ENCODE measurements around the gene MAT1A. TPM values are rescaled to one million over a fixed set of nuclear protein-coding genes. Genes with fewer than 3 reads are reported as not detected.
"Not testable (repeated sequence)": the region's sequence is repeated elsewhere in the genome, so short reads cannot be mapped to it uniquely, and the experiment has no call there.

MAT1A gene
- total RNA-seq, 1 donor from 2014 or later: 0.11 TPM

DNA sequence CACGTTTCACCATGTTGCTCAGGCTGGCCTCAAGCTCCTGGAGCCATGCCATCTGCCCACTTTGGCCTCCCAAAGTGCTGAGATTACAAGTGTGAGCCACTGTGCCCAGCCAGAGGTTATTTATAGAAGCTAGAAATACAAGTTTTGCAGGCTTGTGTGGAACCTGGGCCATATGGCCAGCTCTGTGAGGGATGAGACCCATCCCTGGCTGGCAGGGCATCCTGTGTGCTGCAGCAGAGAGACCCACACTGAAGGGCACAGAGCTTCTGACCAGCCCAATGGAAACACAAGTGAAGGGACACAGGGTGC, 35.5 kb downstream of the MAT1A start:
- FAIRE-seq; H3K4me3 ChIP-seq (ENCODE audit: insufficient read depth, low read depth, low read length); H3K79me2 ChIP-seq (ENCODE audit: insufficient read depth, low read length); H3K36me3 Mint-ChIP-seq (ENCODE audit: low read depth, unreplicated experiment); H3K27ac Mint-ChIP-seq (ENCODE audit: unreplicated experiment); H3K9me3 Mint-ChIP-seq (ENCODE audit: unreplicated experiment); H3K4me2 ChIP-seq (ENCODE audit: low read length); H3K9me3 ChIP-seq (ENCODE audit: insufficient read depth, low read depth, low read length); H4K20me1 ChIP-seq (ENCODE audit: insufficient read depth, low read length); DNase-seq (ENCODE audit: low read depth); H3K27me3 ChIP-seq (ENCODE audit: insufficient read depth, low read length); H3K4me3 Mint-ChIP-seq (ENCODE audit: unreplicated experiment); H3K9ac ChIP-seq (ENCODE audit: low read length); H3K36me3 ChIP-seq (ENCODE audit: insufficient read depth, low read length); H3K4me1 ChIP-seq (ENCODE audit: insufficient read depth, low read length); H3K27ac ChIP-seq (ENCODE audit: low read depth, low read length); H2AFZ ChIP-seq (ENCODE audit: low read depth, low read length): not testable (repeated sequence)
- Mint-ChIP-seq H3K4me1 (ENCODE audit: low read depth, unreplicated experiment) (peaks cover 11% of the 10 kb centered on the region), H3K27me3 (ENCODE audit: low read depth, unreplicated experiment) (peaks cover 16% of the 10 kb centered on the region)

- Mint-ChIP-seq H3K9me3 (ENCODE audit: unreplicated experiment) (no peaks in the 10 kb centered on the region), H3K27ac (ENCODE audit: unreplicated experiment) (no peak overlapping the region), H3K27me3 (ENCODE audit: low read depth, unreplicated experiment) (peaks cover 16% of the 10 kb centered on the region), H3K4me1 (ENCODE audit: low read depth, unreplicated experiment) (peaks cover 11% of the 10 kb centered on the region), H3K36me3 (ENCODE audit: low read depth, unreplicated experiment) (peaks cover 2% of the 10 kb centered on the region), H3K4me3 (ENCODE audit: unreplicated experiment) (no peak overlapping the region)
- Histone ChIP-seq H3K27me3 (ENCODE audit: insufficient read depth, low read length) (peaks cover 2% of the 10 kb centered on the region), H3K9ac (ENCODE audit: low read length) (no peak overlapping the region), H3K9me3 (ENCODE audit: insufficient read depth, low read depth, low read length) (no peaks in the 10 kb centered on the region), H3K79me2 (ENCODE audit: insufficient read depth, low read length) (no peaks in the 10 kb centered on the region), H3K4me2 (ENCODE audit: low read length) (no peak overlapping the region), H3K36me3 (ENCODE audit: insufficient read depth, low read length) (no peaks in the 10 kb centered on the region), H4K20me1 (ENCODE audit: insufficient read depth, low read length) (no peaks in the 10 kb centered on the region), H3K4me1 (ENCODE audit: insufficient read depth, low read length) (peaks cover 3% of the 10 kb centered on the region), H3K27ac (ENCODE audit: low read depth, low read length) (no peak overlapping the region), H2AFZ (ENCODE audit: low read depth, low read length) (no peak overlapping the region), H3K4me3 (ENCODE audit: insufficient read depth, low read depth, low read length) (no peak overlapping the region)
- no peak for FAIRE-seq
- DNase-seq (ENCODE audit: low read depth): no peak
- TF ChIP-seq CTCF (IDR thresholded peaks at IDR 0.05; ENCODE audit: insufficient read depth, low read depth, low read length) (no peak), EZH2 (IDR thresholded peaks at IDR 0.05; ENCODE audit: insufficient read depth, low read length) (no peak)
Measured at GRCh38 chr10:80253266-80253962, 36.0 kb downstream of the MAT1A start.

DNA sequence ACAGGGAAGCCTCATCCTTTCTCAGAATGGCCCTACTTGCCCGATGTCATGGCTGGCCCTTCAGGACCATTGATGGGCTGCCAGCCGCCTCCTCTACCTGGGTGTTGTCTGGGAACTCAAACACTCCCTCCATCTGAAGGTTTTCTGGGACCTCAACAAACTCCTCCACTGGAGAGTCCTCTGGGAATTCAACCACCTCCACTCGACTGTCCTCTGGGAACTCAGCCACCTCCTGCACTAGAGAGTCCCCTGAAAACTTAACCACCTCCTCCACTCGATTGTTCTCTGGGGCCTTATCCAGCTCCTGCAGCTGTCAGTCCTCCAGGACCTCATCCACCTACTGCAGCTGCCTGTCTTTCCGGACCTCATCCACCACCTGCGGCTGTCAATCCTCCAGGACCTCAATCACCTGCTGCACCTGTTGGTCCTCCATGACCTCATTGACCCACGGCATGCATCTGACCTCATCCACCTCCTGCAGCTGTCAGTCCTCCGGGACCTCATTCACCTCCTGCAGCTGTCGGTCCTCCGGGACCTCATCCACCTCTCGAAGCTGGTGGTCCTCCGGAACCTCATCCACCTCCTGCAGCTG, 37.1 kb downstream of the MAT1A start:
- Histone ChIP-seq H3K4me2 (ENCODE audit: low read length) (no peak overlapping the region), H3K36me3 (ENCODE audit: insufficient read depth, low read length) (no peaks in the 10 kb centered on the region), H3K4me1 (ENCODE audit: insufficient read depth, low read length) (peaks cover 3% of the 10 kb centered on the region), H3K4me3 (ENCODE audit: insufficient read depth, low read depth, low read length) (no peak overlapping the region), H3K9ac (ENCODE audit: low read length) (no peak overlapping the region), H2AFZ (ENCODE audit: low read depth, low read length) (no peak overlapping the region), H3K27me3 (ENCODE audit: insufficient read depth, low read length) (peaks cover 2% of the 10 kb centered on the region), H3K9me3 (ENCODE audit: insufficient read depth, low read depth, low read length) (no peaks in the 10 kb centered on the region), H4K20me1 (ENCODE audit: insufficient read depth, low read length) (no peaks in the 10 kb centered on the region), H3K27ac (ENCODE audit: low read depth, low read length) (no peak overlapping the region), H3K79me2 (ENCODE audit: insufficient read depth, low read length) (no peaks in the 10 kb centered on the region)
- H3K4me3 Mint-ChIP-seq (ENCODE audit: unreplicated experiment): no peak overlapping the region
- no peaks in the 10 kb centered on the region for H3K9me3 Mint-ChIP-seq (ENCODE audit: unreplicated experiment)
- peaks cover 16% of the 10 kb centered on the region for H3K27me3 Mint-ChIP-seq (ENCODE audit: low read depth, unreplicated experiment)
- FAIRE-seq (no peak), DNase-seq (ENCODE audit: low read depth) (no peak)
- peaks cover 2% of the 10 kb centered on the region for H3K36me3 Mint-ChIP-seq (ENCODE audit: low read depth, unreplicated experiment)
- TF ChIP-seq EZH2 (IDR thresholded peaks at IDR 0.05; ENCODE audit: insufficient read depth, low read length) (no peak), CTCF (IDR thresholded peaks at IDR 0.05; ENCODE audit: insufficient read depth, low read depth, low read length) (no peak)
- H3K4me1 Mint-ChIP-seq (ENCODE audit: low read depth, unreplicated experiment): peaks cover 11% of the 10 kb centered on the region
- no peak overlapping the region for H3K27ac Mint-ChIP-seq (ENCODE audit: unreplicated experiment)

GRCh38 chr10:80251703-80252280, 37.7 kb downstream of the MAT1A start:
- H3K27ac Mint-ChIP-seq (ENCODE audit: unreplicated experiment): not testable (repeated sequence)

More at GRCh38 chr10:80251703-80252280, 37.7 kb downstream of the MAT1A start:
- H2AFZ ChIP-seq (ENCODE audit: low read depth, low read length); H3K4me3 Mint-ChIP-seq (ENCODE audit: unreplicated experiment); H3K79me2 ChIP-seq (ENCODE audit: insufficient read depth, low read length); H3K9ac ChIP-seq (ENCODE audit: low read length); H3K4me3 ChIP-seq (ENCODE audit: insufficient read depth, low read depth, low read length); H4K20me1 ChIP-seq (ENCODE audit: insufficient read depth, low read length); FAIRE-seq; H3K36me3 Mint-ChIP-seq (ENCODE audit: low read depth, unreplicated experiment); H3K36me3 ChIP-seq (ENCODE audit: insufficient read depth, low read length); H3K9me3 ChIP-seq (ENCODE audit: insufficient read depth, low read depth, low read length); H3K27ac ChIP-seq (ENCODE audit: low read depth, low read length); H3K4me1 ChIP-seq (ENCODE audit: insufficient read depth, low read length); DNase-seq (ENCODE audit: low read depth); H3K4me2 ChIP-seq (ENCODE audit: low read length); H3K27me3 ChIP-seq (ENCODE audit: insufficient read depth, low read length); H3K9me3 Mint-ChIP-seq (ENCODE audit: unreplicated experiment): not testable (repeated sequence)
- peaks cover 12% of the 10 kb centered on the region for H3K27me3 Mint-ChIP-seq (ENCODE audit: low read depth, unreplicated experiment)
- H3K4me1 Mint-ChIP-seq (ENCODE audit: low read depth, unreplicated experiment): peaks cover 11% of the 10 kb centered on the region
